WTC11 (cell line): ENCODE data around the gene ERMAP. TPM values are rescaled to one million over a fixed set of nuclear protein-coding genes. Genes with fewer than 3 reads are reported as not detected.

Source experiments
- ATAC-seq: fragments of 200-7000 bp; cut with Tn5 transposase; 2 replicates; pipeline ENCODE4 v1.10.0; 2021; ENCODE audit warnings: mild to moderate bottlenecking, moderate library complexity
- CTCF ChIA-PET: fragments of 300-600 bp; sonication (Branson Sonifier 250); formaldehyde crosslinking; loops from one replicate; lab custom pipeline; 2021; ENCODE audit warnings: antibody characterized with exemption; lab: Charles Lee
- POLR2A ChIA-PET: fragments of 350-600 bp; sonication (Branson Sonifier 250); formaldehyde crosslinking; loops from one replicate; lab custom pipeline; 2021; ENCODE audit warnings: antibody characterized with exemption; lab: Charles Lee
- DNase-seq: peaks from one replicate; pipeline ENCODE4 v3.0.0; 2021; ENCODE audit warnings: low spot score
- H3K27ac Mint-ChIP-seq: 2 replicates; pipeline ENCODE4 v1.8.0; 2021; ENCODE audit warnings: mixed read lengths
- H3K27me3 Mint-ChIP-seq: 2 replicates; pipeline ENCODE4 v1.8.0; 2021; ENCODE audit warnings: low read depth, mild to moderate bottlenecking, moderate library complexity, mixed read lengths
- H3K36me3 Mint-ChIP-seq: 2 replicates; pipeline ENCODE4 v1.8.0; 2021; ENCODE audit warnings: mixed read lengths
- H3K4me1 Mint-ChIP-seq: 2 replicates; pipeline ENCODE4 v1.8.0; 2022; ENCODE audit warnings: mixed read lengths
- H3K4me3 Mint-ChIP-seq: 2 replicates; pipeline ENCODE4 v1.8.0; 2021; ENCODE audit warnings: mild to moderate bottlenecking, moderate library complexity, mixed read lengths
- H3K9me3 Mint-ChIP-seq: 2 replicates; pipeline ENCODE4 v1.8.0; 2021; ENCODE audit warnings: mixed read lengths
- AFF4 ChIP-seq: sonication (generic); formaldehyde crosslinking; IDR thresholded peaks from 2 replicates; pipeline ENCODE4 v1.8.1; 2023; ENCODE audit warnings: mild to moderate bottlenecking, missing genetic modification reagents, borderline replicate concordance
- ATF1 ChIP-seq: sonication (generic); formaldehyde crosslinking; IDR thresholded peaks from 2 replicates; pipeline ENCODE4 v1.8.1; 2023; ENCODE audit warnings: mild to moderate bottlenecking, moderate library complexity, missing genetic modification reagents
- ATF2 ChIP-seq: sonication (generic); formaldehyde crosslinking; IDR thresholded peaks from 2 replicates; pipeline ENCODE4 v1.8.1; 2022; ENCODE audit warnings: low read depth, missing genetic modification reagents, borderline replicate concordance
- ATF3 ChIP-seq: sonication (generic); formaldehyde crosslinking; conservative IDR thresholded peaks from 2 replicates; pipeline ENCODE4 v1.8.1; 2022; ENCODE audit warnings: mild to moderate bottlenecking, missing genetic modification reagents
- CBFB ChIP-seq: sonication (generic); formaldehyde crosslinking; IDR thresholded peaks from 2 replicates; pipeline ENCODE4 v1.8.1; 2022; ENCODE audit warnings: mild to moderate bottlenecking, low read depth, missing genetic modification reagents
- CDX4 ChIP-seq: fragments of 250-450 bp; sonication (Bioruptor Pico); IDR thresholded peaks from 2 replicates; pipeline ENCODE4 v1.9.0; 2021; ENCODE audit warnings: moderate library complexity, mild to moderate bottlenecking, inconsistent platforms, borderline replicate concordance
- ERG ChIP-seq: fragments of 250-450 bp; sonication (Bioruptor Pico); IDR thresholded peaks from 2 replicates; pipeline ENCODE4 v1.8.0; 2021; ENCODE audit warnings: mild to moderate bottlenecking
- ESRRA ChIP-seq: sonication (generic); formaldehyde crosslinking; IDR thresholded peaks from 2 replicates; pipeline ENCODE4 v1.8.1; 2022; ENCODE audit warnings: mild to moderate bottlenecking, missing genetic modification reagents, borderline replicate concordance
- FOXK1 ChIP-seq: sonication (generic); formaldehyde crosslinking; IDR thresholded peaks from 2 replicates; pipeline ENCODE4 v1.8.0; 2022; ENCODE audit warnings: mild to moderate bottlenecking, moderate library complexity, missing genetic modification reagents
- IRF1 ChIP-seq: sonication (generic); formaldehyde crosslinking; IDR thresholded peaks from 2 replicates; pipeline ENCODE4 v1.8.0; 2023; ENCODE audit warnings: missing genetic modification reagents
- MLX ChIP-seq: sonication (generic); formaldehyde crosslinking; IDR thresholded peaks from 2 replicates; pipeline ENCODE4 v1.8.1; 2023; ENCODE audit warnings: mild to moderate bottlenecking, missing genetic modification reagents, moderate library complexity
- MYBL2 ChIP-seq: sonication (generic); formaldehyde crosslinking; IDR thresholded peaks from 2 replicates; pipeline ENCODE4 v1.8.1; 2023; ENCODE audit warnings: mild to moderate bottlenecking, moderate library complexity, missing genetic modification reagents
- NFATC4 ChIP-seq: fragments of 250-450 bp; sonication (Bioruptor Pico); IDR thresholded peaks from 2 replicates; pipeline ENCODE4 v1.9.0; 2021; ENCODE audit warnings: mild to moderate bottlenecking
- NR1H2 ChIP-seq: sonication (generic); formaldehyde crosslinking; IDR thresholded peaks from 2 replicates; pipeline ENCODE4 v1.9.0; 2021; ENCODE audit warnings: mild to moderate bottlenecking, moderate library complexity, missing genetic modification reagents
- SMAD3 ChIP-seq: sonication (generic); formaldehyde crosslinking; IDR thresholded peaks from 2 replicates; pipeline ENCODE4 v1.8.0; 2022; ENCODE audit warnings: missing genetic modification reagents, mild to moderate bottlenecking, borderline replicate concordance
- ZMAT4 ChIP-seq: fragments of 250-450 bp; sonication (Bioruptor Pico); IDR thresholded peaks from 2 replicates; pipeline ENCODE4 v1.9.0; 2021; ENCODE audit warnings: mild to moderate bottlenecking
- ZNF423 ChIP-seq: fragments of 250-450 bp; sonication (Bioruptor Pico); IDR thresholded peaks from 2 replicates; pipeline ENCODE4 v2.1.2; 2022; ENCODE audit warnings: mild to moderate bottlenecking, moderate library complexity
- ZNF512 ChIP-seq: sonication (generic); formaldehyde crosslinking; IDR thresholded peaks from 2 replicates; pipeline ENCODE4 v1.8.1; 2022; ENCODE audit warnings: missing genetic modification reagents, borderline replicate concordance
- ZNF532 ChIP-seq: fragments of 250-450 bp; sonication (Bioruptor Pico); IDR thresholded peaks from 2 replicates; pipeline ENCODE4 v1.9.0; 2021; ENCODE audit warnings: mild to moderate bottlenecking, borderline replicate concordance
- total RNA-seq: library from RNA; stranded (reverse); gene quantifications from 3 replicates; pipeline ENCODE4 v1.2.3, GENCODE V29; 2021

Gene ERMAP
- total RNA-seq, 1 experiment from 2014 or later, result 2.6 TPM

GRCh38 chr1:42793824-42794223 lies 23.1 kb upstream of the ERMAP start (continued):
- TF ChIP-seq ZNF512 (no peak), MLX (CRISPR knock-in tag) (no peak)
- TF ChIP-seq, all 79 proteins: peak for 0

- Mint-ChIP-seq H3K36me3 (no peaks in the 10 kb centered on the region), H3K27ac (no peak overlapping the region), H3K4me3 (no peak overlapping the region), H3K9me3 (peaks cover 6% of the 10 kb centered on the region; the same call in 1 of the 2 replicates), H3K4me1 (no peaks in the 10 kb centered on the region), H3K27me3 (no peaks in the 10 kb centered on the region; the same call in none of the 2 replicates)
- no peak for TF ChIP-seq ATF3
- TF ChIP-seq MLX (CRISPR knock-in tag), result no peak
- TF ChIP-seq ERG, result no peak
- no peak for TF ChIP-seq CBFB (CRISPR knock-in tag)
- TF ChIP-seq CDX4, result no peak
- TF ChIP-seq SMAD3 (CRISPR knock-in tag), result no peak
- TF ChIP-seq NR1H2 (CRISPR knock-in tag), result no peak
- no peak for TF ChIP-seq ATF2
- no peak for TF ChIP-seq MYBL2 (CRISPR knock-in tag)
- TF ChIP-seq ZNF423 (CRISPR knock-in tag), result no peak
- TF ChIP-seq NFATC4 (CRISPR knock-in tag), result no peak
- TF ChIP-seq AFF4, result no peak
- TF ChIP-seq ZMAT4, result no peak
- no peak for TF ChIP-seq ATF1
- no peak for TF ChIP-seq FOXK1 (CRISPR knock-in tag)
- TF ChIP-seq IRF1 (CRISPR knock-in tag), result no peak
- TF ChIP-seq ZNF532 (CRISPR knock-in tag), result no peak
- no peak for TF ChIP-seq ESRRA (CRISPR knock-in tag)
- ChIA-PET POLR2A (no interaction called here), CTCF (no interaction called here)
- ATAC-seq, result no peak
- no peak for DNase-seq
Observed at GRCh38 chr1:42797414-42797813, 19.5 kb upstream of the ERMAP start.
